HL-60 (cell line): ENCODE measurements around the gene CAV2.

ENCODE experiments used
- DNase-seq, 2 experiments: peaks; one replicate each; pipeline ENCODE4 v3.0.0-alpha.2; 2010 to 2020; ENCODE audit warnings: low read depth in 1 of 2, low spot score in 1 of 2
- H3K27ac ChIP-seq: fragments of 250-450 bp; sonication (Bioruptor Pico); replicated peaks from 2 replicates; pipeline ENCODE4 v1.5.1; 2020; ENCODE audit warnings: mild to moderate bottlenecking, moderate library complexity
- H3K27me3 ChIP-seq: fragments of 250-450 bp; sonication (Bioruptor Pico); 2 replicates; pipeline ENCODE4 v1.5.1; 2021; ENCODE audit warnings: mild to moderate bottlenecking, moderate library complexity; ENCODE audit not compliant: insufficient read depth, poor library complexity, severe bottlenecking
- H3K4me3 ChIP-seq: replicated peaks from 2 replicates; pipeline ENCODE4 v1.5.1; 2011; ENCODE audit warnings: mild to moderate bottlenecking, control low read depth, low read length; ENCODE audit not compliant: insufficient read depth
- CTCF ChIP-seq: IDR thresholded peaks from one replicate; pipeline ENCODE4 v1.5.1; 2011; ENCODE audit warnings: low read length, control low read depth, inconsistent platforms; ENCODE audit not compliant: insufficient read depth
- GABPA ChIP-seq: IDR thresholded peaks from 2 replicates; pipeline ENCODE4 v1.6.1; 2012; ENCODE audit warnings: low read depth
- POLR2AphosphoS5 ChIP-seq: IDR thresholded peaks from 2 replicates; pipeline ENCODE4 v1.6.1; 2012; ENCODE audit warnings: low read depth
- REST ChIP-seq: IDR thresholded peaks from 2 replicates; pipeline ENCODE4 v1.6.1; 2012; ENCODE audit warnings: low read depth; ENCODE audit not compliant: insufficient replicate concordance
- SPI1 ChIP-seq: IDR thresholded peaks from 2 replicates; pipeline ENCODE4 v1.6.1; 2012; ENCODE audit warnings: low read depth, mild to moderate bottlenecking, borderline replicate concordance

Gene CAV2

GRCh38 chr7:116492654-116493109, 6.9 kb upstream of the CAV2 start:
- TF ChIP-seq REST (no peak), POLR2AphosphoS5 (no peak), GABPA (no peak), CTCF (no peak), SPI1 (no peak)

GRCh38 chr7:116493449-116493848, 6.1 kb upstream of the CAV2 start:
- Histone ChIP-seq H3K4me3 (no peak overlapping the region), H3K27ac (no peak overlapping the region), H3K27me3 (peaks cover 13% of the 10 kb centered on the region)
- no peak for DNase-seq
- TF ChIP-seq POLR2AphosphoS5 (no peak), CTCF (no peak), SPI1 (no peak), GABPA (no peak), REST (no peak)

More at GRCh38 chr7:116492654-116493109, 6.9 kb upstream of the CAV2 start:
- no peak for DNase-seq
- Histone ChIP-seq H3K27me3 (peaks cover 7% of the 10 kb centered on the region), H3K4me3 (no peak overlapping the region), H3K27ac (no peak overlapping the region)

- Histone ChIP-seq H3K27ac (no peak overlapping the region), H3K27me3 (peaks cover 19% of the 10 kb centered on the region), H3K4me3 (no peak overlapping the region)
- TF ChIP-seq CTCF (no peak), POLR2AphosphoS5 (no peak), GABPA (no peak), SPI1 (no peak), REST (no peak)
- DNase-seq = no peak
These were observed 5.1 kb upstream of the CAV2 start for GRCh38 chr7:116494472-116494871.
